Measurements from ENCODE around the gene TP53RK.

TP53RK gene

DNA sequence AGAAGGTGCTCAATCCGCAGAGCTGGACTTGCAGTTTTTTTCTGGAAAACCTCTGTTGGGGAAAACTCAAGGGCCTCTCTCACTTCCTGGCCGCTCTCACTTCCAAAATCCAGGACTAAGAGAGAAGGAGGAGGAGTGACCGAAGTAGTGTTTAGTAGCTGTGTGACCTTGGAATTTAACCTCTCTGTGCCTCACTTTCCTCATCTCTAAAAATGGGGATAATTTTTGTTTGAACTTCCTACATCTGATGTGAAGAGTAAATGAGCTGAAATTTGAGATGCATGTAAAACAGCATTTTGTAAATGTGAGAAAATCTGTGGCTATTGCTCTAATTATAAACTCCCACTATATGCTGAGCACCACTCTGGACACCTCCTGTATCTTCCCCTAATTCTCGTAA, 43.1 kb downstream of the TP53RK start:
- Histone ChIP-seq H3K9me3 (ENCODE audit: control insufficient read depth, insufficient read depth, low read length) (no peaks in the 10 kb centered on the region), H3F3A (ENCODE audit: control insufficient read depth, insufficient read depth) (no peaks in the 10 kb centered on the region), H3K4me2 (ENCODE audit: low read length) (no peak overlapping the region), H3K27me3 (ENCODE audit: control insufficient read depth, low read length) (no peaks in the 10 kb centered on the region), H3K79me2 (ENCODE audit: control insufficient read depth, low read length) (no peaks in the 10 kb centered on the region), H3K36me3 (ENCODE audit: control insufficient read depth, low read length) (no peaks in the 10 kb centered on the region), H3K27ac (ENCODE audit: low read depth, low read length) (no peak overlapping the region), H3K9me2 (replicated peaks; ENCODE audit: control insufficient read depth, low read length) (no peaks in the 10 kb centered on the region), H3K4me1 (ENCODE audit: control insufficient read depth, low read length) (no peaks in the 10 kb centered on the region), H4K20me1 (ENCODE audit: control insufficient read depth, insufficient read depth, low read depth, low read length) (no peaks in the 10 kb centered on the region), H3K4me3 (ENCODE audit: low read length) (no peak overlapping the region)
- no peak for TF ChIP-seq CTCF (IDR thresholded peaks at IDR 0.05; ENCODE audit: low read depth, low read length, poor library complexity, severe bottlenecking)

DNA sequence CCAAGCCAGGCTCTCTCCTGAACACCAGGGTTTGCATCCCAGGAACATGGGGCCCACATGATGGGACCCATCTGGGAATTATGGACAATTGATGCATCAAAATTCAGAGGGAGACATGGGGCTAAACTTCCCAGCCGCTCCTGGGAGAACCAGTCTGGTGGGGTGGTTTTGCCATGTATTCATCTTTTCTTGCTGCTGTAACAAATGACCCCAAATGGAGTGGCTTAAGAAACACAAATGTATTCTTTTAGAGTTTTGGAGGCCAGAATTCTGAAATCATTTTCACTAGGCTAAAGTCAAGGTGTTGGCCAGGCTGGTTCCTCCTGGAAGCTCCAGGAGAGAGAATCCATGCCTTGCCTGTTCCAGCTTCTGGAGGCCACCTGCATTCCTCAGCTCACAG, 44.5 kb downstream of the TP53RK start:
- Histone ChIP-seq H3F3A (ENCODE audit: control insufficient read depth, insufficient read depth) (no peaks in the 10 kb centered on the region), H3K4me3 (ENCODE audit: low read length) (no peak overlapping the region), H3K79me2 (ENCODE audit: control insufficient read depth, low read length) (no peaks in the 10 kb centered on the region), H3K4me2 (ENCODE audit: low read length) (no peak overlapping the region), H4K20me1 (ENCODE audit: control insufficient read depth, insufficient read depth, low read depth, low read length) (no peaks in the 10 kb centered on the region), H3K27me3 (ENCODE audit: control insufficient read depth, low read length) (no peaks in the 10 kb centered on the region), H3K36me3 (ENCODE audit: control insufficient read depth, low read length) (no peaks in the 10 kb centered on the region), H3K4me1 (ENCODE audit: control insufficient read depth, low read length) (no peaks in the 10 kb centered on the region), H3K9me2 (replicated peaks; ENCODE audit: control insufficient read depth, low read length) (no peaks in the 10 kb centered on the region), H3K9me3 (ENCODE audit: control insufficient read depth, insufficient read depth, low read length) (no peaks in the 10 kb centered on the region), H3K27ac (ENCODE audit: low read depth, low read length) (no peak overlapping the region)
- no peak for TF ChIP-seq EZH2phosphoT487 (IDR thresholded peaks at IDR 0.05; ENCODE audit: borderline replicate concordance, low read length)
- TF ChIP-seq CTCF (IDR thresholded peaks at IDR 0.05; ENCODE audit: low read depth, low read length, poor library complexity, severe bottlenecking), result no peak

GRCh38 chr20:46644160-46644559, 45.1 kb downstream of the TP53RK start:
- H3K4me2 ChIP-seq (ENCODE audit: low read length), result no peak overlapping the region
- H3K4me1 ChIP-seq (ENCODE audit: control insufficient read depth, low read length), result no peaks in the 10 kb centered on the region
- no peaks in the 10 kb centered on the region for H3K9me2 ChIP-seq (replicated peaks; ENCODE audit: control insufficient read depth, low read length)
- H3K4me3 ChIP-seq (ENCODE audit: low read length), result no peak overlapping the region
- TF ChIP-seq CTCF (IDR thresholded peaks at IDR 0.05; ENCODE audit: low read depth, low read length, poor library complexity, severe bottlenecking) (no peak), EZH2phosphoT487 (IDR thresholded peaks at IDR 0.05; ENCODE audit: borderline replicate concordance, low read length) (no peak)
- H3F3A ChIP-seq (ENCODE audit: control insufficient read depth, insufficient read depth), result no peaks in the 10 kb centered on the region
- no peaks in the 10 kb centered on the region for H3K27me3 ChIP-seq (ENCODE audit: control insufficient read depth, low read length)
- H3K9me3 ChIP-seq (ENCODE audit: control insufficient read depth, insufficient read depth, low read length), result no peaks in the 10 kb centered on the region
- no peaks in the 10 kb centered on the region for H4K20me1 ChIP-seq (ENCODE audit: control insufficient read depth, insufficient read depth, low read depth, low read length)
- no peak overlapping the region for H3K27ac ChIP-seq (ENCODE audit: low read depth, low read length)
- no peaks in the 10 kb centered on the region for H3K79me2 ChIP-seq (ENCODE audit: control insufficient read depth, low read length)
- H3K36me3 ChIP-seq (ENCODE audit: control insufficient read depth, low read length), result no peaks in the 10 kb centered on the region

DNA sequence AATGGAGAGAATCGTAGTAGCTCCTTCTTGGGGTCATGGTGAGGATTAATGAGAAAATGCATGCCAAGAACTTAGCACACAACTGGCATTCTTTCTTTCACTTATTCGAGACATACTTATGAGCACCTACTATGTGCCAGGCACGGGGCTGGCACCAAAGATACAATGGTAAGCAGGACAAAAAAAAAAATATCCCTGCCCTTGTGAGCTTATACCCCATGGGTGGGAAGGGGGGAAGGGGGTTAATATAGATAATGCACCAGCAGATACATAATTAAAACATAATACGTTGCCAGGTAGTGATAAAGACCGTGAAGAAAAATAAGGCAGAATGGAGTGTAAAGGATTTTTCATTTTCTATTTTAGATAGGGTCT, 46.3 kb downstream of the TP53RK start:
- no peaks in the 10 kb centered on the region for H3K79me2 ChIP-seq (ENCODE audit: control insufficient read depth, low read length)
- H3K4me3 ChIP-seq (ENCODE audit: low read length), result no peak overlapping the region
- TF ChIP-seq EZH2phosphoT487 (IDR thresholded peaks at IDR 0.05; ENCODE audit: borderline replicate concordance, low read length) (no peak), CTCF (IDR thresholded peaks at IDR 0.05; ENCODE audit: low read depth, low read length, poor library complexity, severe bottlenecking) (no peak)
- no peaks in the 10 kb centered on the region for H3K9me2 ChIP-seq (replicated peaks; ENCODE audit: control insufficient read depth, low read length)
- H3K27ac ChIP-seq (ENCODE audit: low read depth, low read length), result no peak overlapping the region
- H3F3A ChIP-seq (ENCODE audit: control insufficient read depth, insufficient read depth), result no peaks in the 10 kb centered on the region
- H3K4me2 ChIP-seq (ENCODE audit: low read length), result no peak overlapping the region
- H4K20me1 ChIP-seq (ENCODE audit: control insufficient read depth, insufficient read depth, low read depth, low read length), result no peaks in the 10 kb centered on the region
- H3K36me3 ChIP-seq (ENCODE audit: control insufficient read depth, low read length), result no peaks in the 10 kb centered on the region
- no peaks in the 10 kb centered on the region for H3K27me3 ChIP-seq (ENCODE audit: control insufficient read depth, low read length)
- H3K9me3 ChIP-seq (ENCODE audit: control insufficient read depth, insufficient read depth, low read length), result no peaks in the 10 kb centered on the region
- no peaks in the 10 kb centered on the region for H3K4me1 ChIP-seq (ENCODE audit: control insufficient read depth, low read length)

Measured in DOHH2 (cell line).